Skin of body (tissue), 2 donors: Measurements from ENCODE around the gene LRRC14B. TPM values are rescaled to one million over a fixed set of nuclear protein-coding genes. Genes with fewer than 3 reads are reported as not detected.
"Not testable (repeated sequence)": the region's sequence is repeated elsewhere in the genome, so short reads cannot be mapped to it uniquely, and the experiment has no call there.

ENCODE experiments used
- DNase-seq: peaks from one replicate; lab custom pipeline; 2025; lab: John Stamatoyannopoulos, UW
- total RNA-seq: library from RNA; depleted of rRNA; stranded (reverse); fragments of >200 nt; gene quantifications from one replicate; pipeline ENCODE4 v1.2.3, GENCODE V29; 2014

Gene LRRC14B
- total RNA-seq, 1 donor from 2014 or later = 0.79 TPM

DNA sequence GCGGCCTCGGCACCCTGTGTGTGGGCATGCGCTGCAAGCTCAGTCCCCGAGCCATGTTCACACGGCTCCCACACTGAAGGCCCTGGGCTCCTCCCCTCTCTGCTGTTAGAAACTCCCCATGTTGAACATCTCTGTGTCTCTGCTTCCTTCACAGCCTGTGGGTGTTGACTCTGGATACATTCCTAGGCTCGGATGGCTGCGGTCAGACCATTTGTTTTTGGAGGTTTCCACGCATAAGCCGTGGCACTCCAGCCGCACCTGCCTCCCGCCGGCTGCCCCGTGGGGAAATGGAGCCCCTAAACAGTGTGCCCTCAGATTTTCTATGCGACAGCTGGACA is 31.2 kb upstream of the LRRC14B start:
- DNase-seq = no peak

DNA sequence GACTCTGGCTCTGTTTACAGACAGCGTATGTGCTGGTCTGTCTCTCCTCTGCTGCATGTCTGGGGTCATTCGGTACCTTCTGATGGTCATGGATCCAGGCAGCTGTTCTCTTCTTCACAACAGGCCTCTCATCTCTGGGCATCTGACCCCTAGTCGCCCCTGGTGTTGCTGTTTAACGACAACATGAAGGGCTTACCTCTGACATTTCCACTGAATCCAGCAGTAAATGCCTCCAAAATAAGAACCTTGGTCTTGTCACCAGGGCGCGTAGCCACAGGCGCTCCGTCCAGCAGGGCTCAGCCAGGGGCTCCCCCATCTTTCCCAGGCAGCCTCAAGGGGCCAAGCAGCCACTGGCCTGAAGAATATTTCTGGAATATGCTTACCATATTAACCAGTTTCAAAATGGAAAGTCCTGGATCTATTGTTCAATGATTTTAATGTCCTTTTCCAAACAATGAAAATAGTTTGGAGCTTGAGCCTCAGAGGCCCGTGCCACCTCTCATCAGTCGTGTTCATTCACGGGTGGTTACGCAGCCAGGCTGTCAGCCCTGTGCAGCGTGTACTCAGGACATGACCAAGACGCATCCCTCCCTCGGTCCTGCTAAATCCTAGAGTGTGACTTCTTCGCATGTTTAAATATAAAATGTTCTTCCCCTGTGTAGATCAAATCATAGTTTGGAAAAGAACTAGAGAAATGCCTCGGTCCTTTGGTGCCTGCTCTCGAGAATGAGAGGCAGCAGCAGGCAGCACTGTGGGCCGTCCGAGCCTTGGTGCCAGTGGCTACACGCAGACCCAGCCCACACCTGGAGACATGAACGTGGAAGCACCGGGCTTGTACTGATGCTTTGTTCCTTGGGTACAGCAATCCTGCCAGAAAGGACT is 30.1 kb upstream of the LRRC14B start:
- DNase-seq = no peak

DNA sequence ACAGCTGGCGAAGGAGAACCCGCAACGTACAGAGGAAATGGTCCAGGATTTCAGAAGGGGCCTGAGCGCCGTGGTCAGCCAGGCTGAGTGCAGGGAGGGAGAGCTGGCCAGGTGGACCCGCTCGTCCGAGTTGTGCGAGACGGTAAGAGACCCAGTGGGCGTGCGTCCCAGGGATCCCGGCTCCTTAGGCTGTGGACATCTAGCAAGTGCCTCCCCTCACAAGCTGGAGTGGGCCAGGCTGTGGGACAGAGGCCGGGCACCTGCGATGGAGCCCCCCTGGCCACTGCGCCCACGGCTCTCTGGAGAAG is 29.5 kb upstream of the LRRC14B start:
- DNase-seq = no peak

DNA sequence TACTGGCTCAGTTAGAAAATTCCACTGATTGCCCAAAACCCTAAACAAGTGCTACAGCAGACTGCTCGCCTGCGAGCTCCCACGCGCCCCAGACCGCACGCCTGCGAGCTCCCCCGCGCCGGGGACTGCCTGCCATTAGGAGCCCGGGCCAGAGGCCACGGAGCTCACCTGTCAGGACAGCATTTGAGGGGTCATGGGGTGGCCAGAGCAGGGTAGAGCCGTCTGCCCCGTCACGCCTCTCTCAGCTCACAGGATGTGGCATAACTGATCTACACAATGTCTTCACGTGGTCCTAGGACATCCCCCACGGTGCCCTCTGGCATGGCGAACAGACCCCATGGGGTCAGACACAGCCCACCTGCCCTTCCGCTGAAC is 29.1 kb upstream of the LRRC14B start:
- DNase-seq = no peak

DNA sequence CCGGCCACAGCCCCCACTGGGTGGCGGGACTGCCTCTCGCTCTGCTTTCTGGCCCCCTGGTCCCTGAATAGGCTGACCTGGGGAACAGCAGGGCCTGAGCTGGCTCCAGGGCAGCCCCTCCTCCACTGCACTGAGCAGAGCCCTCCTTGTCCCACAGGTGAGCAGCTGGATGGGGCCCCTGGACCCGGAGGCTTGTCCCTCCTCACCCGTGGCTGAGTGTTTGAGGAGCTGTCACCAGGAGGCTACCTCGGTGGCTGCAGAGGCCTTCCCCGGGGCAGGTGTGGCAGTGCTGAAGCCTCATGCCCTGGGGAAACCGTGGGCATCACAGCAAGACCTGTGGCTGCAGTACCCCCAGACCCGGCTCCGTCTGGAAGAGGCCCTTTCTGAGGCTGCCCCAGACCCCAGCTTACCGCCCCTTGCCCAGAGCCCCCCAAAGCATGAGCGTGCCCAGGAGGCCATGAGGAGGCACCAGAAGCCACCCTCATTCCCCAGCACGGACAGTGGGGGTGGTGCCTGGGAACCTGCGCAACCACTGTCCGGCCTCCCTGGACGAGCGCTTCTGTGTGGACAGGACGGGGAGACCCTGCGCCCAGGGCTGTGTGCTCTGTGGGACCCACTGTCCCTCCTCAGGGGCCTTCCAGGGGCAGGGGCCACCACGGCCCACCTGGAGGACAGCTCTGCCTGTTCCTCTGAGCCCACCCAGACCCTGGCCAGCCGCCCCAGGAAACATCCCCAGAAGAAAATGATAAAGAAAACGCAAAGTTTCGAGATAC is 28.5 kb upstream of the LRRC14B start:
- DNase-seq = no peak

DNA sequence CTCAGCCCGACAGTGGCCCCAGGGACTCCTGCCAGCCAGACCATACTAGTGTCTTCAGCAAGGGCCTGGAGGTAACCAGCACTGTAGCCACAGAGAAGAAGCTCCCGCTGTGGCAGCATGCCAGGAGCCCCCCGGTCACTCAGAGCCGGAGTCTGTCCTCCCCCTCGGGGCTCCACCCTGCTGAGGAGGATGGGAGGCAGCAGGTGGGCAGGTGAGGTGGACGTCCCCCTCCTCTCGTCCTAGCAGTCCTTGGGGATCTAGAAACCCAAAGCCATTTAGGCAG is 28.0 kb upstream of the LRRC14B start:
- no peak for DNase-seq

DNA sequence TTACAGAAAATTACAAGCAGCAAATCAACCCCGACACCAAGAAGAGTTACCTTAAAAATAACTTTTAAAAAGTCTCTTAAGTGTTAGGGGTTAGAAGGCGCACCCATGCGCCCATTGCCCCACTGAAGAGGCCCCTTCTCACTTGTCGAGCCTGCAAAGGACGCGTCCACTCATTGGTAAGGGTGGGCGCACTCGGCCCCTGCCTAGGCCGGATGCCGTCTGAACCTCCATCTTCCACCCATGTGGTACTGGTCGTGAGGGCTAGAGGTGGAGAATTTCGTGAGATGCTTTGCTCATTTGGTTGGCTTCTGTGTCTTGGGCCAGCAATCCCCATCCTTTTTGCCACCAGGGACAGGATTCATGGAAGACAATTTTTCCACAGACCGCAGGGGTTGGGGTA is 27.5 kb upstream of the LRRC14B start:
- DNase-seq = no peak

DNA sequence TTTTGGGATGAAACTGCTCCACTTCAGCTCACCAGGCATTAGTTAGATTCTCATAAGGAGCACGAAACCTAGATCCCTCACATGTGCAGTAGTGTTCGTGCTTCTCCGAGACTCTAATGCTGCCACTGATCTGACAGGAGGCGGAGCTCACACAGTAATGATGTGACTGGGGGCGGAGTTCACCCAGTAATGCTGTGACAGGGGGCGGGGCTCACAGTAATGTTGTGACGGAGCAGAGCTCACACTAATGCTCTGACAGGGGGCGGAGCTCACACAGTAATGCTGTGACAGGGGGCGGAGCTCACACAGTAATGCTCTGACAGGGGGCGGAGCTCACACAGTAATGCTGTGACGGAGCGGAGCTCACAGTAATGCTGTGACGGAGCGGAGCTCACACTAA is 27.1 kb upstream of the LRRC14B start:
- no peak for DNase-seq

DNA sequence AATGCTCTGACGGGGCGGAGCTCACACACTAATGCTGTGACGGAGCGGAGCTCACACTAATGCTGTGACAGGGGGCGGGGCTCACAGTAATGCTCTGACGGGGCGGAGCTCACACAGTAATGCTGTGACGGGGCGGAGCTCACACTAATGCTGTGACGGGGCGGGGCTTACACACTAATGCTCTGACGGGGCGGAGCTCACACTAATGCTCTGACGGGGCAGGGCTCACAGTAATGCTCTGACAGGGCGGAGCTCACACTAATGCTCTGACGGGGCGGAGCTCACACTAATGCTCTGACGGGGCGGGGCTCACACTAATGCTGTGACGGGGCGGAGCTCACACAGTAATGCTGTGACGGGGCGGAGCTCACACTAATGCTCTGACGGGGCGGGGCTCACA is 26.5 kb upstream of the LRRC14B start:
- not testable (repeated sequence) for DNase-seq

DNA sequence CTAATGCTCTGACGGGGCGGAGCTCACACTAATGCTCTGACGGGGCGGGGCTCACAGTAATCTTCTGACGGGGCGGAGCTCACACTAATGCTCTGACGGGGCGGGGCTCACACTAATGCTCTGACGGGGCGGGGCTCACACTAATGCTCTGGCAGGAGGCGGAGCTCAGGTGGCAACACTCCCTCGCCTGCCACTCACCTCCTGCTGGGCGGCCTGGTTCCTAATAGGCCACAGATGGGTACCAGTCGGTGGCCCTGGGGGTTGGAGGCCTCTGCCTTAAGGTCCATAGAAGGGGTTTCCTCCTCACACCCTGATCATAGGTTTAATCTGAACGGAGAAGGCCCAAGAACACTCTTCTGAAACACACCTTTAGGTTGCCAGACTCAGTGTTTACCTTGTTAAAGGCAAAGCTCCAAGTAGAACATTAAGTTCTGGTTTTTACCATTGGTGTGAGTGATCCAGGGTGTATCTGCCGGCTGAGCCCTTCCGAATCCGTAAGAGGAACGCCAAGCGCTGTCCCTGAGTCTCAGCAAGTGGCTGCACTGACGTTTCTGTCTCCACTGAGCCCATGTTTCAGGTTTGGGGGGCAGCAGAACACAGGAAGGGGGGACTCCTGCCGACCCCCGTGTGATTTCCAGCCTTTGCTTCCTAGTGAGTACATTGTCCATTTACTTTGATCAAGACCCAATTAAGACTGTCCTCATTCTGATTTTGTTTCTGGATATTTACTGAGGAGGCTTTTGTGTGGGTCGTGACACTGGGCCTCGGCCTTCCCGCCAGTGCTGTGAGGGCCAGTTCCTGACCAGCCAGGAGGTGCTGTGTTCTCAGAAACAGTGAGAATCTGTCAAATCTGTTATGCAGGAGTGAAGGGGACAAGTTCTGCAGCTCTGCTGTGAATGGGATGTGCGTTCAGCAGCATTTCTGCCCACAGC is 24.6 kb upstream of the LRRC14B start:
- no peak for DNase-seq

DNA sequence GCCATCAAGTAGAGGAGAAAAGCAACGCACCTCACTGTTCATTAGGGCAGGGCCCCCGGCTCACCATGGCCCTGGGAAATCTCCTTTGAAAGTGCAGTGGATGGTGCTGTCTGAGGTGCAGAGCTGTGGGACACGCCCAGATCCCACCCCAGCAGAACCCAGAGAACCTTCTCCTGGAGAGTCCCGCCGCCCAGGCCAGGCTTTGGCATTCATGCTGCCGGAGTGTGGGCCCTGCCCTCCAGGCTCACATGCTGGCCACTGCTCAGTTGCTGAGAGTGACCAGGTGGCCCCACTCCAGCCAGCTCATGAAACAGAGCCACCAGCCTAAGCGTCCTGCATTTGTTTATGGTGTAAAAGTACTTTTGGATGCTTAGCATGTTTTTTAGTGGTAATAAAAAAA is 23.8 kb upstream of the LRRC14B start:
- no peak for DNase-seq

DNA sequence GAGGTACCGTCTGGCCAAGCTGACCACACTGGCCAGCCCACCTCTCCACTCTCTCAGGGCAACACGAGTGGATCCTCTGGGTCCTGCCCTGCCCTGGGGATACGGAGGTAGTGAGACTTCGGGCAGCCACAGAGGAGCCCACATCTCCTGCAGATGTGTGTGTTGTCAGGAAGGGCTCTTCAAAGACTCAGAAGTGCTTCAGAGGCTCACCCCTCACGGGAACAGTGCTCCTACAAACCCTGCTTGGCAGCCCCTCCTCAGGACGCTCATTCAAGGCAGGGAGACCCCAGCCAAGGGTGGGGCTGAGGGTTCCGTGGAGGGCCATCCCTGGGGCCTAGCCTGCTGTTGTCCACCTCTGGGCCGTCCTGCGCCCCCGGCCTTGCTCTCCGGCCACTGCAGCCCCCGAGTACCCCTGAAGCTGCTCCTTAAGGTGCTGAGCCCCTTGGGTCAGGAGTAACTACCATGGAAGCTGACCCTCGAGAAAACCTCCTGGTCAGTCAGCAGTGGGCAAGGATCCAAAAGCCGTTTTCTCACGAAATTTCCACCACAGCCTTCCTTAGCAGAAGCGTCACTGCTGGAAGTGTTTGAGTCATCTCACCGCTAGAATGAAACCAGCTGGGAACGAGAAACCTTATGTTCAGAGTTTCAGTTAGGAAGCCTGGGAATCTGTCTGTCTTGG is 23.2 kb upstream of the LRRC14B start:
- DNase-seq = no peak

DNA sequence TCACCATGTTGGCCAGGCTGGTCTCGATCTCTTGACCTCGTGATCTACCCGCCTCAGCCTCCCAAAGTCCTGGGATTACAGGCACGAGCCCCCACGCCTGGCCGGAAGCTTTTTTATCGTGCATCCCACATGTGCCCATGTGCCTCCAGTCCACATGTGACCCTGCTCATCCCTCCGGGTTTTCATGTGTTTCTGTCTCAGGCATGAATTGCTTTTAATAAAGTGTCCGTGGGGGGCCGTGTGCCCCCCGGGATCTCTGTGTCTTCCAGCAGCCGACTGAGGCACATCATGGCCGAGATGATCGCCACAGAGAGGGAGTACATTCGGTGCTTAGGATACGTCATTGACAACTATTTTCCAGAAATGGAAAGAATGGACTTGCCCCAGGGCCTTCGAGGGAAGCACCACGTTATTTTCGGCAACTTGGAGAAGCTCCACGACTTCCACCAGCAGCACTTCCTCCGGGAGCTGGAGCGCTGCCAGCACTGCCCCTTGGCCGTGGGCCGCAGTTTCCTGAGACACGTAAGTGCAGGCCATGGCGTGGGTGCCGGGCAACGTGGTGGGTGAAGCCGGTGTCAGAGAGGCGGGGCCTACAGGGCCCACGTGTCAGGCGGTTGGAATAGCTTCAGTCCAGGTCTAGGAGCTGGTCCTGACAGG is 22.1 kb upstream of the LRRC14B start:
- DNase-seq = no peak

DNA sequence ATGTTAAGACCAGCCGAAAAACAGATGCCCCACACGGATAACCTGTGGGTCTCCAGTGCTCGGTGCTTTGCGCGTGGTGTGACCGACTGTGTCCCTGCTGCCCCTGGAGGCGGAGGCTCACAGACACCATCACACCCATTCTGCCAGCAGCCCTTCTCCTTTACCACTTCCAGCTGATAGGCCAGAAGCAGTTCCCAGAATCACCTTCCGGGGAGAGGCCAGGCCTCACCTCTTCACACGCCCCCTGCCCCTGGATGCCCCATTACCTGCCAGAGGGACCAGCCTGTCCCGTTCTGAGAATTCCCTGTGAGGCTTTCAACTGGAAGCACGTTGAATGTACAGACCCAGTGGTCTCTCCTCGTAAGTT is 21.6 kb upstream of the LRRC14B start:
- DNase-seq = no peak

DNA sequence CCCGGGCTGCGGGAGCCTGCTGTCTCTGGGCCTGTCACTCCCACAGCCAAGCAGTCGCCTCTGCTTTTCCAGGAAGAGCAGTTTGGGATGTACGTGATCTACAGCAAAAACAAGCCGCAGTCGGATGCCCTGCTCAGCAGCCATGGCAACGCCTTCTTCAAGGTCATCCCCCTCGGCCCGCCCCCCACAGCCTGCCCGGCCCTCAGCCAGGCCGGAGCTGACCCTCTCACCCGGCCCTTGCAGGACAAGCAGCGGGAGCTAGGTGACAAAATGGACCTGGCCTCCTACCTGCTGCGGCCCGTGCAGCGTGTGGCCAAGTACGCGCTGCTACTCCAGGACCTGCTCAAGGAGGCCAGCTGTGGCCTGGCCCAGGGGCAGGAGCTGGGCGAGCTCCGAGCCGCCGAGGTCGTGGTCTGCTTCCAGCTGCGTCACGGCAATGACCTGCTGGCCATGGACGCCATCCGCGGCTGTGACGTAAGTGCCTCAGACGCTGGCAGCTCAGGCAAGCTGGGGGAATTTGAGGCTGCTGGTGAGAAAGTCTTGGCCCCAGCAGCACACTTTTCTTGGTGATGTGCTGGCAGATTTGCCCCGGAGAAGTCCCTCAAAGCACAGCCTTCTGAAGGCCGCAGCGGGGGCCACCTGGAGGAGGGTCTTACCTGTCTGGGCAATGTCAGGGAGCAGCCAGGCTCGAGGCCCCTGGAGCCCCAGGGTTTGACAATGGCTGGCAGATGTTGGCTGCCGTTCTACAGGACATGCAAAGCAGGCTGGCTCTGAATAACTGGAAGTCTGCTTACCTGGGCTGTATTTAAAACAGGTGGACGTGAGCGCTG is 20.1 kb upstream of the LRRC14B start:
- DNase-seq = no peak

DNA sequence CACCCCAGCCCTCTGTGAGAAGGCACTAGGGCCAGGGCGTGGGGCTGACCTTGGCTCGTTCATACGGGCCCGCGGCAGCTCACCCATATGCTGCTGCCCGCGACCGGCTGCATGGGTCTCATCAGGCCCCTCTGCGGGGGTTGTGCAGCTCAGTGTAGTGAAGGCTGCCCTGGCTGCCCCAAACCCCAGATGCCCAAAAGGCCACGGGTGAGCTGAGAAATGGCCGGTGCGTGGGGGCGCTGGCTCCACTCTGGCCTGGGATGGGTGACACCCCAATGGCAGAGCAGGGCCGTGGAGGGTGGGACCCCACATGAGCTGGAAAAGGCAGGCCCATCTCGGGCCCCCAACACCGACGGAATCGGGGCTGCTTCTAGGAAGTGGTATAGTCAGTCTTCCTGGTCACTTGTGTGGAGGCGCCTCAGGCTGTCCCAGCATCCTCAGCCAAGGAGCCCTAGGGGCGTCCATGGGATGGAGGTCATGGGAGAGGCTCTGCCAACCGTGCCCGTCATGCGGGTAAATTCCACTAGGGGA is 19.4 kb upstream of the LRRC14B start:
- DNase-seq = no peak

DNA sequence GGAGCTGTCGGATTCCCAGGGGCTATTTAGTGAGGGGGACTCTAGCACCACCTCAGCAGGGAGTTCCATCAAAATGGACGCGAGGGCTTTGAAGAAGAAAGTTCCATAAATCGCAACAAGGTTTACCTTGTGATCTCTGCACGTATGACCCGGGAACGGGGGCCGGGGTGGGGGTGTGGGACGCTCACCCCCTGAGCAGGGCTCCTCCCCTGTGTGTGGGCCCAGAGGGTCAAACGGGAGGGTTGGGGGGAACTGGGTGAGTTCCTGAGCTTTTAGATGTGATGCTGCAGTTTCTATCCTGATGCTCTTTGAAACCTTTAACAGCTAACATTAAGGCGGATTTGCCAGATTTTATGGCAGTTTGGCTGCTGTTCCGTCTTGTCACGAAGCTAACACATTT is 18.9 kb upstream of the LRRC14B start:
- DNase-seq = no peak

DNA sequence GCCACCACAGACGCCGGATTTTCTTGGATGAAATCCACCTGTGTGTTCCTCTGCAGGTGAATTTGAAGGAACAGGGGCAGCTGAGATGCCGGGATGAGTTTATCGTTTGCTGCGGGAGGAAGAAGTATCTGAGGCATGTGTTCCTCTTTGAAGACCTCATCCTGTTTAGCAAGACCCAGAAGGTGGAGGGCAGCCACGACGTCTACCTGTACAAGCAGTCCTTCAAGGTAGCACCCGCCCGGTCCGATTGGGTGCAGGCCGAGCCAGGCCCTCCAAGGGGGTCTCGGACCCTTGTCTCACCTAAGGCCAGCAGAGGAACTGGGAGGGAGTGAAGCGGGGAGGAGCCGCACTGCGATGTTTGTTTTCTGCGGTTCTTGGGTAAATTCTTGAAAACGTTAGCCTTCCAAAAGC is 18.4 kb upstream of the LRRC14B start:
- DNase-seq = no peak

DNA sequence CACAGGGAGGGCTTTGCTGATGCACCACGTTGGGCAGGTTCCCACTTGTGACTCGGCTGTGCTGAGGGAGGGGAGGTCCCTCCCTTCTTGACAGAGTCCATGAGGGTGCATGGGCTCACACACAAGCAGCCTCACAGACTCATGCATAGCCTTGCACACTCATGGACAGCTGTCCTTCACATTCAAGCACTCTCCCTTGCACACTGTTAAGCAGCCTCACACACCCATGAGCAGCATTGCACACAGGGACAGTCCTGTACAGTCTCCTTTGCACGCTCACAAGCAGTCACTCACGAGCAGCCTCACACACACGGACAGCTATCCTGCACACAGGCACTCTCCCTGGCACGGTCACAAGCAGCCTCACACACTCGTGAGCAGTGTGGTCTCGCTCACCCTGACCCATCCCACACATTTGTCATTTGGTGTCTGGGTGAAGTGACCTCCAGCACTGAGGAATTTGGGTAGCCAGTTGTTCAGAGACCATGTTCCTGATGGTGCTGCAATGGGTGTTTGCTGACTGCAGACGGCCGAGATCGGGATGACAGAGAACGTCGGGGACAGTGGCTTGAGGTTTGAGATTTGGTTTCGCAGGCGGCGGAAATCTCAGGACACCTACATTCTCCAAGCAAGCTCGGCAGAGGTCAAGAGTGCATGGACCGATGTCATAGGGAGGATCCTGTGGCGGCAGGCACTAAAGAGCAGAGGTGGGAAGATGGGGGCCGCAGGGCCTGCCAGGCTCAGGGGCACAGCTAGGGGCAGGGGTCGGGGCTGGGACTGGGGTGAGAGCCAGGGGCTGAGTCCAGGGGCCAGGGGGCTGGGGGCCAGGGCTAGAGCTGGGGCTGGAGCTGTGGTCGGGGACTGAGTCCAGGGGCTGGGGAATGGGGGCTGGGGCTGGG is 17.7 kb upstream of the LRRC14B start:
- DNase-seq = no peak
